SU-DHL-6 (cell line): ENCODE data around the gene PLXNB1.

ENCODE experiments used
- H2AFZ ChIP-seq: fragments of 200-600 bp; sonication (generic); 2 replicates; pipeline ENCODE4 v1.6.1; 2014; ENCODE audit warnings: low read depth, mild to moderate bottlenecking, moderate library complexity, mixed read lengths, antibody characterized with exemption, low read length; ENCODE audit not compliant: severe bottlenecking
- H3F3A ChIP-seq: fragments of 200-600 bp; shearing (Covaris generic); 2 replicates; pipeline ENCODE4 v1.6.0; 2016; ENCODE audit warnings: antibody characterized with exemption, mild to moderate bottlenecking; ENCODE audit not compliant: insufficient read depth
- H3K27ac ChIP-seq: fragments of 200-600 bp; sonication (generic); 2 replicates; pipeline ENCODE4 v1.5.1; 2016; ENCODE audit warnings: low read depth, mild to moderate bottlenecking, low read length, moderate library complexity, mixed read lengths
- H3K27me3 ChIP-seq: fragments of 200-600 bp; sonication (generic), shearing (Covaris generic); 2 replicates; pipeline ENCODE4 v1.6.0; 2014; ENCODE audit warnings: mild to moderate bottlenecking, low read length
- H3K36me3 ChIP-seq: fragments of 200-600 bp; sonication (generic); 2 replicates; pipeline ENCODE4 v1.6.1; 2014; ENCODE audit warnings: mild to moderate bottlenecking, low read length, mixed read lengths
- H3K4me2 ChIP-seq: fragments of 300-600, 200-600 bp; shearing (Covaris generic), sonication (generic); 2 replicates; pipeline ENCODE4 v1.6.0; 2014; ENCODE audit warnings: low read length, low read depth, mild to moderate bottlenecking; ENCODE audit not compliant: poor library complexity, severe bottlenecking
- H3K4me3 ChIP-seq: fragments of 200-600 bp; sonication (generic); 2 replicates; pipeline ENCODE4 v1.5.1; 2014; ENCODE audit warnings: antibody characterized with exemption, low read length, mild to moderate bottlenecking, mixed read lengths; ENCODE audit not compliant: insufficient read depth, poor library complexity, severe bottlenecking
- H3K79me2 ChIP-seq: fragments of 200-600 bp; sonication (generic); 2 replicates; pipeline ENCODE4 v1.6.1; 2014; ENCODE audit warnings: mild to moderate bottlenecking, low read length, moderate library complexity; ENCODE audit not compliant: insufficient read depth
- H3K9ac ChIP-seq: fragments of 200-600 bp; sonication (generic); 2 replicates; pipeline ENCODE4 v1.7.0; 2014; ENCODE audit warnings: mild to moderate bottlenecking, low read length
- H3K9me2 ChIP-seq: fragments of 200-600 bp; sonication (generic); replicated peaks from 2 replicates; pipeline ENCODE4 v1.6.1; 2014; ENCODE audit warnings: low read length; ENCODE audit not compliant: insufficient read depth
- H3K9me3 ChIP-seq: fragments of 200-600 bp; sonication (generic); 2 replicates; pipeline ENCODE4 v1.6.1; 2014; ENCODE audit warnings: low read length, mixed read lengths; ENCODE audit not compliant: insufficient read depth
- H4K20me1 ChIP-seq: fragments of 200-600 bp; sonication (generic); 2 replicates; pipeline ENCODE4 v1.6.1; 2014; ENCODE audit warnings: low read depth, mild to moderate bottlenecking, antibody characterized with exemption, low read length, moderate library complexity, mixed read lengths
- EZH2phosphoT487 ChIP-seq: fragments of 200-600 bp; sonication (generic), shearing (Covaris generic); conservative IDR thresholded peaks from 2 replicates; pipeline ENCODE4 v1.6.1; 2018; ENCODE audit warnings: mild to moderate bottlenecking, antibody characterized with exemption, low read length, moderate library complexity, mixed read lengths
- TF ChIP-seq, protein P1 (sequence below): fragments of 200-600 bp; sonication (generic); IDR thresholded peaks from one replicate; pipeline ENCODE4 v1.5.1; 2017; ENCODE audit warnings: antibody characterized with exemption, mild to moderate bottlenecking, low read length, moderate library complexity; ENCODE audit not compliant: insufficient read depth, poor library complexity, severe bottlenecking

The PLXNB1 gene

DNA sequence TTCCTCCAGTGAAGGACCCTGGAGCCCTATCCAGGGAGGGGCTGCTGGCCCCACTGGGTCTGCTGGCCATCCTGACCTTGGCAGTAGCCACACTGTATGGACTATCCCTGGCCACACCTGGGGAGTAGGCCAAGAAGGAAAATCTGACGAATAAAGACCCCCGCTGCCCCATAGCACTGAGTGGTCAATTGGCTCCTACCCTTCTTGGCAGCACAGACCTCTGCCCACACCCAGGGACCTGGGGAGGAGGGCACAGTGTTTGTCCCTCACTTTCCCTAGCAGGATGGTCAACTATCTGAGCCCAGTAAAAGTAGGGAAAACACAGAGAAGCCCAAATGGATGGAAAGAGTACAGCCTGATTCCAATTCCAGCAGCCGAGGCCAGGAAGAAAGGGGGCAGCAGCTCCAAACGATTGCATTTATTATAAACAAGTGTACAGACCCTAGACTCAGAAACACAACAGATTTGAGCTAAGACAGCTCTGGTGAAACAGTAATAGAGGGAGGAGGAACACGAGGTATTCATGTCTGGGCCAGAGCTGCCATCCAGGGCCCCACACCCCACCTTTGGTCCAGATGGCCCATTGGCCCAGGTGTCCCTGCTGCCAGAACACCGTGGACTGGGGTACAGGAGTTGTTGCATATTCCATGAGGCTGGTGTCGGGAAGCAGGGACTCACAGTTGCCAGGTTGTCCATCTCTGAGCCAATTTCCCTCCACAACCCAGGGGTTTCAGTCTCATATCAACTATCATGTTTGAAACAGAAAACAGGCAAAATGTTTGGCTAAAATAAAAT, 37.8 kb upstream of the PLXNB1 start:
- Histone ChIP-seq H3K9ac (peak overlapping the region; percentile 89), H4K20me1 (no peaks in the 10 kb centered on the region), H3K4me3 (peak overlapping the region; percentile 69), H3K79me2 (peaks cover 22% of the 10 kb centered on the region; the same call in 1 of the 2 replicates), H3K4me2 (peak overlapping the region; percentile 90), H3K9me2 (no peaks in the 10 kb centered on the region), H2AFZ (no peak overlapping the region), H3K27me3 (no peaks in the 10 kb centered on the region), H3K9me3 (no peaks in the 10 kb centered on the region), H3K36me3 (no peaks in the 10 kb centered on the region), H3K27ac (peak overlapping the region; percentile 6; the same call in 1 of the 2 replicates), H3F3A (peaks cover 13% of the 10 kb centered on the region; the same call in 1 of the 2 replicates)
- TF ChIP-seq, protein P1, sequence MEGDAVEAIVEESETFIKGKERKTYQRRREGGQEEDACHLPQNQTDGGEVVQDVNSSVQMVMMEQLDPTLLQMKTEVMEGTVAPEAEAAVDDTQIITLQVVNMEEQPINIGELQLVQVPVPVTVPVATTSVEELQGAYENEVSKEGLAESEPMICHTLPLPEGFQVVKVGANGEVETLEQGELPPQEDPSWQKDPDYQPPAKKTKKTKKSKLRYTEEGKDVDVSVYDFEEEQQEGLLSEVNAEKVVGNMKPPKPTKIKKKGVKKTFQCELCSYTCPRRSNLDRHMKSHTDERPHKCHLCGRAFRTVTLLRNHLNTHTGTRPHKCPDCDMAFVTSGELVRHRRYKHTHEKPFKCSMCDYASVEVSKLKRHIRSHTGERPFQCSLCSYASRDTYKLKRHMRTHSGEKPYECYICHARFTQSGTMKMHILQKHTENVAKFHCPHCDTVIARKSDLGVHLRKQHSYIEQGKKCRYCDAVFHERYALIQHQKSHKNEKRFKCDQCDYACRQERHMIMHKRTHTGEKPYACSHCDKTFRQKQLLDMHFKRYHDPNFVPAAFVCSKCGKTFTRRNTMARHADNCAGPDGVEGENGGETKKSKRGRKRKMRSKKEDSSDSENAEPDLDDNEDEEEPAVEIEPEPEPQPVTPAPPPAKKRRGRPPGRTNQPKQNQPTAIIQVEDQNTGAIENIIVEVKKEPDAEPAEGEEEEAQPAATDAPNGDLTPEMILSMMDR, result no peak
- no peak for TF ChIP-seq EZH2phosphoT487

GRCh38 chr3:48467110-48467454, 37.2 kb upstream of the PLXNB1 start:
- Histone ChIP-seq H3K27me3 (no peaks in the 10 kb centered on the region), H3K4me2 (peak overlapping the region; percentile 90), H3K4me3 (peak overlapping the region; percentile 69), H3K9me2 (no peaks in the 10 kb centered on the region), H3K36me3 (no peaks in the 10 kb centered on the region), H2AFZ (no peak overlapping the region), H3F3A (peaks cover 9% of the 10 kb centered on the region; the same call in 1 of the 2 replicates), H4K20me1 (no peaks in the 10 kb centered on the region), H3K9ac (peak overlapping the region; percentile 89), H3K9me3 (no peaks in the 10 kb centered on the region), H3K79me2 (peaks cover 22% of the 10 kb centered on the region; the same call in 1 of the 2 replicates), H3K27ac (peak overlapping the region; percentile 77)
- TF ChIP-seq EZH2phosphoT487, result no peak
- TF ChIP-seq, protein P1, result no peak

DNA sequence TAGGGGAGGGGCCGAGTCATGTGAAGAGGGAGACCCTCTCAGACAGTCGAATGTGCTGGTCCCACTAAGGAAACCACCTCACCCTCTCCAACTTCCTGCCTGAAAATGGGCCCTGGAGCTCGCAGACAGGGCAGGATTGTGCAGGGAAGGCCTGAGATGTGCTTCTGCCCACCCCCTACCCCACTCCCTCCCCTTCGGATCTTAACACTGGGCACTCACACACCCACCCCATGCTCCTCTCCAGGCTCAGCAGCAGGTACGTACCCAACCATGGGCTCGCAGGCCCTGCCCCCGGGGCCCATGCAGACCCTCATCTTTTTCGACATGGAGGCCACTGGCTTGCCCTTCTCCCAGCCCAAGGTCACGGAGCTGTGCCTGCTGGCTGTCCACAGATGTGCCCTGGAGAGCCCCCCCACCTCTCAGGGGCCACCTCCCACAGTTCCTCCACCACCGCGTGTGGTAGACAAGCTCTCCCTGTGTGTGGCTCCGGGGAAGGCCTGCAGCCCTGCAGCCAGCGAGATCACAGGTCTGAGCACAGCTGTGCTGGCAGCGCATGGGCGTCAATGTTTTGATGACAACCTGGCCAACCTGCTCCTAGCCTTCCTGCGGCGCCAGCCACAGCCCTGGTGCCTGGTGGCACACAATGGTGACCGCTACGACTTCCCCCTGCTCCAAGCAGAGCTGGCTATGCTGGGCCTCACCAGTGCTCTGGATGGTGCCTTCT, 36.7 kb upstream of the PLXNB1 start:
- H3K79me2 ChIP-seq, result peaks cover 22% of the 10 kb centered on the region; the same call in 1 of the 2 replicates
- H3K9me3 ChIP-seq, result no peaks in the 10 kb centered on the region
- H3F3A ChIP-seq, result peaks cover 9% of the 10 kb centered on the region; the same call in 1 of the 2 replicates
- H3K36me3 ChIP-seq, result no peaks in the 10 kb centered on the region
- peak overlapping the region; percentile 90 for H3K4me2 ChIP-seq
- H3K9me2 ChIP-seq, result no peaks in the 10 kb centered on the region
- peak overlapping the region; percentile 89 for H3K9ac ChIP-seq
- H2AFZ ChIP-seq, result no peak overlapping the region
- H3K27ac ChIP-seq, result peak overlapping the region; percentile 77
- no peaks in the 10 kb centered on the region for H3K27me3 ChIP-seq
- H4K20me1 ChIP-seq, result no peaks in the 10 kb centered on the region
- no peak for TF ChIP-seq EZH2phosphoT487
- TF ChIP-seq, protein P1, result no peak
- H3K4me3 ChIP-seq, result peak overlapping the region; percentile 69
